Breast epithelium (tissue), 4 donors: ENCODE data around the gene LRP3. TPM values are rescaled to one million over a fixed set of nuclear protein-coding genes. Genes with fewer than 3 reads are reported as not detected.

Source experiments
- DNase-seq, 2 donors: peaks; one replicate each; pipeline ENCODE4 v3.0.0-alpha.2; 2019; ENCODE audit warnings: low spot score in 2 of 2
- H3K27ac ChIP-seq, 2 donors: fragments of 200-600 bp; sonication (generic) in 1 of 2; one replicate each; pipeline ENCODE4 v1.5.1; 2016 to 2019; ENCODE audit warnings: mild to moderate bottlenecking in 1 of 2
- H3K27me3 ChIP-seq, 2 donors: fragments of 200-600 bp; sonication (generic) in 1 of 2; one replicate each; pipeline versions ENCODE4 v1.5.1 to v1.6.0; 2017 to 2019; ENCODE audit warnings: control low read depth in 1 of 2, mild to moderate bottlenecking in 1 of 2
- H3K36me3 ChIP-seq: fragments of 200-600 bp; one replicate; pipeline ENCODE4 v1.5.1; 2019
- H3K4me1 ChIP-seq, 2 donors: fragments of 200-600 bp; sonication (generic); one replicate each; pipeline ENCODE4 v1.5.1; 2016 to 2019; ENCODE audit warnings: control low read depth in 1 of 2
- H3K4me3 ChIP-seq, 3 donors: fragments of 200-600 bp; sonication (generic); 1 replicate in 2 of 3; 2 replicates in 1 of 3; pipeline ENCODE4 v1.5.1; 2016 to 2019; ENCODE audit warnings: mild to moderate bottlenecking in 3 of 3, moderate library complexity in 2 of 3
- H3K9me3 ChIP-seq, 2 donors: fragments of 200-600 bp; sonication (generic) in 1 of 2; one replicate each; pipeline ENCODE4 v1.5.1; 2016 to 2019; ENCODE audit warnings: control low read depth in 1 of 2
- POLR2A ChIP-seq: fragments of 450-650 bp; IDR thresholded peaks from one replicate; pipeline ENCODE4 v1.6.1; 2016; ENCODE audit warnings: antibody characterized with exemption, mild to moderate bottlenecking, moderate library complexity
- POLR2AphosphoS5 ChIP-seq, 3 donors: sonication (generic); formaldehyde crosslinking; IDR thresholded peaks; one replicate each; pipeline ENCODE4 v1.6.1; 2017; ENCODE audit warnings: antibody characterized with exemption in 3 of 3
- intact Hi-C: fragments of 100-400 bp; cut with DNase I; formaldehyde crosslinking; loops from one replicate; pipeline ENCODE4 v1.15.1; 2023; ENCODE audit warnings: low total_unique reads
- total RNA-seq, 3 donors: library from RNA; depleted of rRNA; stranded (reverse); fragments of >200 nt; gene quantifications; one replicate each; pipeline ENCODE4 v1.1.0, GENCODE V29; 2016
- TF ChIP-seq, protein P1 (sequence below), 3 donors: fragments of 450-650 bp; IDR thresholded peaks; one replicate each; pipeline ENCODE4 v1.5.1; 2016 to 2017; ENCODE audit warnings: antibody characterized with exemption in 3 of 3, mild to moderate bottlenecking in 3 of 3, moderate library complexity in 3 of 3

LRP3 gene
- total RNA-seq, 3 donors from 2014 or later = 15.1 to 29.5 (median 23.8) TPM

DNA sequence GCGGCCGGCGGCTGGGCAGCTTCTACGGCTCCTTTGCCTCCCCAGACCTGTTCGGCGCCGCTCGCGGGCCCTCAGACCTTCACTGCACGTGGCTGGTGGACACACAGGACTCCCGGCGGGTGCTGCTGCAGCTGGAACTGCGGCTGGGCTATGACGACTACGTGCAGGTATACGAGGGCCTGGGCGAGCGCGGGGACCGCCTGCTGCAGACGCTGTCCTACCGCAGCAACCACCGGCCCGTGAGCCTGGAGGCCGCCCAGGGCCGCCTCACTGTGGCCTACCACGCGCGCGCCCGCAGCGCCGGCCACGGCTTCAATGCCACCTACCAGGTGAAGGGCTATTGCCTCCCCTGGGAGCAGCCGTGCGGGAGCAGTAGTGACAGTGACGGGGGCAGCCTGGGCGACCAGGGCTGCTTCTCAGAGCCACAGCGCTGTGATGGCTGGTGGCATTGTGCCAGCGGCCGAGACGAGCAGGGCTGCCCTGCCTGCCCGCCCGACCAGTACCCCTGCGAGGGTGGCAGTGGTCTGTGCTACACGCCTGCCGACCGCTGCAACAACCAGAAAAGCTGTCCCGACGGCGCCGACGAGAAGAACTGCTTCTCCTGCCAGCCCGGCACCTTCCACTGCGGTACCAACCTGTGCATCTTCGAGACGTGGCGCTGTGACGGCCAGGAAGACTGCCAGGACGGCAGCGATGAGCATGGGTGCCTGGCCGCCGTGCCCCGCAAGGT, 11.6 kb downstream of the LRP3 start:
- no peaks in the 10 kb centered on the region for H3K27me3 ChIP-seq
- H3K9me3 ChIP-seq = no peaks in the 10 kb centered on the region
- TF ChIP-seq, protein P1, sequence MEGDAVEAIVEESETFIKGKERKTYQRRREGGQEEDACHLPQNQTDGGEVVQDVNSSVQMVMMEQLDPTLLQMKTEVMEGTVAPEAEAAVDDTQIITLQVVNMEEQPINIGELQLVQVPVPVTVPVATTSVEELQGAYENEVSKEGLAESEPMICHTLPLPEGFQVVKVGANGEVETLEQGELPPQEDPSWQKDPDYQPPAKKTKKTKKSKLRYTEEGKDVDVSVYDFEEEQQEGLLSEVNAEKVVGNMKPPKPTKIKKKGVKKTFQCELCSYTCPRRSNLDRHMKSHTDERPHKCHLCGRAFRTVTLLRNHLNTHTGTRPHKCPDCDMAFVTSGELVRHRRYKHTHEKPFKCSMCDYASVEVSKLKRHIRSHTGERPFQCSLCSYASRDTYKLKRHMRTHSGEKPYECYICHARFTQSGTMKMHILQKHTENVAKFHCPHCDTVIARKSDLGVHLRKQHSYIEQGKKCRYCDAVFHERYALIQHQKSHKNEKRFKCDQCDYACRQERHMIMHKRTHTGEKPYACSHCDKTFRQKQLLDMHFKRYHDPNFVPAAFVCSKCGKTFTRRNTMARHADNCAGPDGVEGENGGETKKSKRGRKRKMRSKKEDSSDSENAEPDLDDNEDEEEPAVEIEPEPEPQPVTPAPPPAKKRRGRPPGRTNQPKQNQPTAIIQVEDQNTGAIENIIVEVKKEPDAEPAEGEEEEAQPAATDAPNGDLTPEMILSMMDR (IDR thresholded peaks at IDR 0.05) = no peak
- no peak for TF ChIP-seq POLR2AphosphoS5 (IDR thresholded peaks at IDR 0.05)
- TF ChIP-seq POLR2A = no peak
- no peak overlapping the region for H3K27ac ChIP-seq
- H3K4me1 ChIP-seq = no peaks in the 10 kb centered on the region
- H3K4me3 ChIP-seq = no peak overlapping the region
- intact Hi-C loops = no loop called here
- no peaks in the 10 kb centered on the region for H3K36me3 ChIP-seq
- no peak for DNase-seq

DNA sequence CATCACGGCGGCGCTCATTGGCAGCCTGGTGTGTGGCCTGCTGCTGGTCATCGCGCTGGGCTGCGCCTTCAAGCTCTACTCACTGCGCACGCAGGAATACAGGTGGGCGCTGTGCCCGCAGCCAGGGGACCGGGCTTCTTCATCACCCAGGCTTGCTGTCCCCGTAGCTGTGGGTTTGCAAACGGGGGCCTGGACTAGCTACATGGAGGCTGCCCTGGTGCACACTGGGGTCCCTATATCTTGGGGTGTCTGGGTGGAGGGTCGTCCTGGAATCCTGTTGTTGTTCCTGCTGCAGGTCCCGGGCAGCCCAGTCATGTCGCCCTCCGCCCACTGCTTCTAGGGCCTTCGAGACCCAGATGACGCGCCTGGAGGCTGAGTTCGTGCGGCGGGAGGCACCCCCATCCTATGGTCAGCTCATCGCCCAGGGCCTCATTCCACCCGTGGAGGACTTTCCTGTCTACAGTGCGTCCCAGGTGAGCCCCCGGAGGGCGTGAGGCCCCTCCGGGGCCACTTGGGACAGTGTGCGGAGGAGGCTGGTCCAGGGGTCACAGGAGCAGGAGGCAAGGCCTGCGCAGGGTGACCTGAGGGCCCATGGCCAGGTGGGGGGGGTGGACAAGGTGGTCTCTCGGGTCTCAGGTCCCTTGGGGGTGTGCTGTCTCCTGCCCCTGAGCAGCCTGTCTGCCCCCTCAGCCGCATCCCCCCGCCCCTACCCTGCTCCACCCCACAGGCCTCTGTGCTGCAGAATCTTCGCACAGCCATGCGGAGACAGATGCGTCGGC, 12.3 kb downstream of the LRP3 start:
- no peak for TF ChIP-seq POLR2A
- TF ChIP-seq, protein P1 (IDR thresholded peaks at IDR 0.05) = no peak
- TF ChIP-seq POLR2AphosphoS5 (IDR thresholded peaks at IDR 0.05) = no peak
- H3K27me3 ChIP-seq = no peaks in the 10 kb centered on the region
- H3K9me3 ChIP-seq = no peaks in the 10 kb centered on the region
- H3K4me1 ChIP-seq = no peaks in the 10 kb centered on the region
- no peak overlapping the region for H3K27ac ChIP-seq
- intact Hi-C loops = no loop called here
- H3K4me3 ChIP-seq = no peak overlapping the region
- H3K36me3 ChIP-seq = no peaks in the 10 kb centered on the region
- DNase-seq = no peak

DNA sequence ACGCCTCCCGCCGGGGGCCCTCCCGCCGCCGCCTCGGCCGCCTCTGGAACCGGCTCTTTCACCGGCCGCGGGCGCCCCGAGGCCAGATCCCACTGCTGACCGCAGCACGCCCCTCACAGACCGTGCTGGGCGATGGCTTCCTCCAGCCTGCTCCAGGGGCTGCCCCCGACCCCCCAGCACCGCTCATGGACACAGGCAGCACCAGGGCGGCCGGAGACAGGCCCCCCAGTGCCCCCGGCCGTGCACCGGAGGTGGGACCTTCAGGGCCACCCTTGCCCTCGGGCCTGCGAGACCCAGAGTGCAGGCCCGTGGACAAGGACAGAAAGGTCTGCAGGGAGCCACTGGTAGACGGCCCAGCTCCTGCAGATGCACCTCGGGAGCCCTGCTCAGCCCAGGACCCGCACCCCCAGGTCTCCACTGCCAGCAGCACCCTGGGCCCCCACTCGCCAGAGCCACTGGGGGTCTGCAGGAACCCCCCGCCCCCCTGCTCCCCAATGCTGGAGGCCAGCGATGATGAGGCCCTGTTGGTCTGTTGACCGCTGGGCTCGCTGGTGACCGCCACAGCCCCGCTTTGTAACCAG, 13.0 kb downstream of the LRP3 start:
- no peaks in the 10 kb centered on the region for H3K4me1 ChIP-seq
- H3K9me3 ChIP-seq = no peaks in the 10 kb centered on the region
- no peaks in the 10 kb centered on the region for H3K27me3 ChIP-seq
- H3K4me3 ChIP-seq = no peak overlapping the region
- TF ChIP-seq, protein P1 (IDR thresholded peaks at IDR 0.05) = no peak
- TF ChIP-seq POLR2A (no peak), POLR2AphosphoS5 (IDR thresholded peaks at IDR 0.05) (no peak)
- no peak for DNase-seq
- H3K36me3 ChIP-seq = no peaks in the 10 kb centered on the region
- H3K27ac ChIP-seq = no peak overlapping the region
- intact Hi-C loops = no loop called here

DNA sequence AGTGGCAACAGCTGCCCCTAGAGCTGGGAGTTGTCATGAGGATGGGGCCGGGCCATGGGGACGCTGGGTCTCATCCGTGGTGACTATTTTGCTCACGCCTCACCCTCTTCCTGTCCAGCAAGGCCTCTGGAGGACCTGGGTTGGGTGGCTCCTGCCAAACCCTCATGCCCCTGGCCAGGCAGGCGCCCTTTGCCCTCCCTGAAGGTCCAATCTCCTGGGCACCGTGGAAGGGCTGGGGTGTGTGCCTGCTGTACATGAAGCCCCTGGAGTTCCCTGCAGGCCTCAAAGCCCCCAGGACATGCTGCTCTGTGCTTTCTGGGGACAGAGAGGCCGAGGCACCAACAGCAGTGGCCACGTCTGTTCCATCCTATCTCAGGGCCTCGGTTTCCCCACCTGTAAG, 13.8 kb downstream of the LRP3 start:
- DNase-seq = no peak
- Histone ChIP-seq H3K27ac (no peak overlapping the region), H3K9me3 (no peaks in the 10 kb centered on the region), H3K4me1 (no peaks in the 10 kb centered on the region), H3K36me3 (no peaks in the 10 kb centered on the region), H3K4me3 (no peak overlapping the region), H3K27me3 (no peaks in the 10 kb centered on the region)
- intact Hi-C loops = no loop called here
- TF ChIP-seq POLR2A (no peak), POLR2AphosphoS5 (IDR thresholded peaks at IDR 0.05) (no peak)
- TF ChIP-seq, protein P1 (IDR thresholded peaks at IDR 0.05) = no peak

DNA sequence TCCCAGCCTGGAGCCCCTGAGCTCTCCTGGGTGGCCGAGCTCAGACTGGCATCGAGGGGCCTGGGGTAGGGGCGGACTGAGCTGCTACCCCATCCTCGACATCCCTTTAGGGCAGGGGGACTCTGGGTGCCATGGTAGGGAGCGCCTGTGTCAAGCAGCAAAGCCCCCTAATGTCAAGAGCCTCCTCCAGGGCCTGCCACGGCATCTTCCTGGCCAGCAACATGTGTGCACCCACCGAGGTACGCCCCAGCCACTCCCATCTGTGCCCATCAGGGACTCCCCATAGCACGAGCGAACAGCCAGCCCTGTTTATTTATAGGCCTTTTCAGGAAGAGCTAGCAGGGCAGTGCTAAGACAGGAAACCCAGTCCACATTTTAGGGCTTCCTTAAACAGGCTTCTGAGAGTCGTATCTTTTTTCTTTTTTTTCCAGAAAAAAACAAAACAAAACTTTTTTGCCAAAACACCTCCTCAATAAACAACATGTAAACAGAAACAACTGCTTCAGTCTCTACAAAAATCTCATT, 14.3 kb downstream of the LRP3 start:
- DNase-seq = no peak
- Histone ChIP-seq H3K4me3 (no peak overlapping the region), H3K36me3 (no peaks in the 10 kb centered on the region), H3K4me1 (no peaks in the 10 kb centered on the region), H3K9me3 (no peaks in the 10 kb centered on the region), H3K27me3 (no peaks in the 10 kb centered on the region), H3K27ac (no peak overlapping the region)
- no peak for TF ChIP-seq POLR2AphosphoS5 (IDR thresholded peaks at IDR 0.05)
- TF ChIP-seq, protein P1 (IDR thresholded peaks at IDR 0.05) = no peak
- no peak for TF ChIP-seq POLR2A
- intact Hi-C loops = no loop called here
